ENCODE data around the gene GATD1.

GATD1 gene

GRCh38 chr11:725624-726202, 51.6 kb downstream of the GATD1 start:
- no peak for DNase-seq

GRCh38 chr11:724778-725386, 52.4 kb downstream of the GATD1 start:
- no peak for DNase-seq

- DNase-seq, result no peak
Observed at GRCh38 chr11:724049-724777, 53.1 kb downstream of the GATD1 start.

- DNase-seq, result no peak
Observed at GRCh38 chr11:723120-723883, 54.0 kb downstream of the GATD1 start.

- no peak for DNase-seq
Observed at GRCh38 chr11:722346-722811, 54.9 kb downstream of the GATD1 start.

GRCh38 chr11:721741-722345, 55.4 kb downstream of the GATD1 start:
- DNase-seq, result no peak

GRCh38 chr11:721247-721740, 56.0 kb downstream of the GATD1 start:
- DNase-seq, result no peak

- DNase-seq, result peak; percentile 54
Observed at GRCh38 chr11:720642-721246, 56.5 kb downstream of the GATD1 start.

- DNase-seq, result no peak
Observed at GRCh38 chr11:720017-720641, 57.2 kb downstream of the GATD1 start.

GRCh38 chr11:719214-720016, 57.9 kb downstream of the GATD1 start:
- DNase-seq, result no peak
